Inflammatory macrophage (primary cell): ENCODE results near the gene USHBP1.
A peak's percentile ranks its signal among the peaks of the same experiment; 100 is the strongest.

Experiments
- DNase-seq, 2 donors: peaks; one replicate each; pipeline ENCODE4 v3.0.0-alpha.2; 2020 to 2022

Gene USHBP1

DNA sequence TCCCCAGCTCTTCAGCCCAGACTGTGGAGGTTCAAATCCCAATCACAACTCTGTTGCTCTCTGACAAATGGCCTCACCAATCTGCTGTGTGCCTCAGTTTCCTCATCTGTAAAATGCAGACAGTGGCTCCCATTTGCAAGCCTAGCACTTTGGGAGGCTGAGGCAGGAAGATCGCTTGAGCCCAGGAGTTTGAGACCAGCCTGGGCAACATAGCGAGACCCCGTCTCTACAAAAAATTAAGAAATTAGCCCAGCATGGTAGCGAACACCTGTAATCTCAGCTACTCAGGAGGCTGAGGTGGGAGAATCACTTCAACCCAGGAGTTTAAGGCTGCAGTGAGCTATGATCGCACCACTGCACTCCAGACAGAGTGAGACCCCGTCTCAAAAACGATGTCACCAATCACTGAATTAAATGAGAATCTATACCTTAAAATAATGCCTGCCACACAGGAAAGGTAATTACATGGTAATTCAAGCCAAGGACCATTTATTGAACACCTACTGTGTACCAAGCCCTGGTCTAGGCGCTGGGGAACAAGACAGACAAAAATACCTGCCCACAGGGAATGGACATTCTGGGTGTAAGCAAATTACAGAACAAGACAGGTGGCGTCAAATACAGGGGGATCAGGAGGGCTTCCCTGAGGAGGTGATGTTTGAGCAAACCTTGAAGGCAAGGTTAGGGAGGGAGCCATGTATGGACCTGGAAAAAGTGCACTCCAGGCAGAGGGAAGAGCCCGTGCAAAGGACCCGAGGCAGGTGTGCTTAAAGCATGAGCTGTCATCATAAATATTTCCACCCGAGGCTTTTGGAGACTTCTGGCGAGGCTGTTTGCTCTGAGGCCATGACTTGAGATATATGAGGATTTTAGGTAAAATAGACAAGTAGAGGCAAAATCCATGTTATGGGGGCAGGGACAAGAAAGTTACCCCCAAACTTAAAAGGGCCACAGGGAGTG is 26.5 kb downstream of the USHBP1 start:
- DNase-seq: no peak

DNA sequence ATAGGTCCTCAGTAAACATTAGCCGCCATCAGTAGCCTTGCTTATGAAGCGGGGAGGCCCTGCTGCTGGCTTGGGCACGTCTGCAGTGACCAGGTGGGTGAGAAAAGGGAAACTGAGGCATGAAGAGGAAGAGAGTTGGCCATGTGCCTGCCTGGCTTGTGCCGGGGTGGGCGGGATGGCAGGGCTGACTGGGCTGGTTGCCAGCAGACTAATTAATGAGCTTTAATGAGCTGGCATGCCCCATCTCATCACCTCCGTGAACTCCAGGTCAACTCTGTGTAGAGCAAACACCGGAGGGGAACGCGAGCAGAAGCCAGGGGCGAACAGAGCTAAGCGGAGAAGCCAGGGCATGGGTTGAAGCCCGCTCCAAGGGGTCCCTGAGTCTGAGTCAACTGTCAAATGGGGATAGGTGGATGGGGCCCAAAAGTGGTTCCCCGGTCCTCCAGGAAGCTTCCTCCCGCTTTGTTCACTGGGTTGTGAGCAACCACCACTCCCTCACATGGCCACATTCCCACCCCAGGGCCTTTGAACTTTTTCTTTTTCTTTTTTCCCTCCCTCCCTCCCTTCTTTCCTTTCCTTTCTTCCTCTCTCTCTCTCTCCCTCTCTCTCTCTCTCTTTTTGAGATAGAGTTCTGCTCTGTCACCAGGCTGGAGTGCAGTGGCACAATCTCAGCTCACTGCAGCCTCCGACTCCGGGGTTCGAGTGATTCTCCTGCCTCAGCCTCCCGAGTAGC is 27.6 kb downstream of the USHBP1 start:
- DNase-seq: no peak

DNA sequence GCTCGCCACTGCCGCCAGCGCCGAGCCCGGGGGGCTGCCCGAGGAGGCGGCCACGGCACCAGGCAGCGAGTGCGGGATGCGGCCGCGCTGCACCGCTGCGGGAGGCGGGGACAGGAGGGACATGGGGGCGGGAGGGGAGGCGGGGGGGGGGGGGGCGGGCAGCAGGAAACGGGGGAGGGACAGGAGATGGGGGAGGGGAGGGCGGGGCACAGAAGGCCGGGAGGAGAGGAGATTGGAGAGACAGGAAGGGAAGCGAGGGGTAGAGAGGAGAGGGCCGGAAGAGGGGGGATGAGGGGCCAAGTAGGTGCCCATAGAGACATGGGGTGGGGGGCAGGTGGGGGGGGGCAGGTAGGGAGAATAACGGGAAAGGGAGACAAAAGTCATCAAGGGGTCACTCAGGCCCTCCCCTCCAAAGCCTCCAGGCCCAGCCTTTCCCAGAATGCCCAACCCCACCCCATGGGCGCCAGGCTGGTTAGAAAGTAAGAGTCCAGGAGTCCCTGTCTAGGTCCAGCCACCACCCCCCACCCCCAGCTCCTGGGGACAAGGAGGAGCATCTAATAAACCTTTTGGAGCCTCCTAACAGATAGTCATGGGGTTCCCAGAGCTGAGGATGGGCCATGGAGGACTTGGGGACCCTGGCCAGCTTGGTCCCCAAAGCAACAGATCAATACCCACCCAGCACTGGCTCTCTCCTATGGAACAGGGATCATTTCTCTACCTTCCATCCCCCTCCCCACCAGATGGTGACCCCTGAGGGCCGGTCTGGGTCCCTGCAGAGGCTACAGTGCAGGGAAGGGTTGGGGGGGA is 28.4 kb downstream of the USHBP1 start:
- DNase-seq: no peak

DNA sequence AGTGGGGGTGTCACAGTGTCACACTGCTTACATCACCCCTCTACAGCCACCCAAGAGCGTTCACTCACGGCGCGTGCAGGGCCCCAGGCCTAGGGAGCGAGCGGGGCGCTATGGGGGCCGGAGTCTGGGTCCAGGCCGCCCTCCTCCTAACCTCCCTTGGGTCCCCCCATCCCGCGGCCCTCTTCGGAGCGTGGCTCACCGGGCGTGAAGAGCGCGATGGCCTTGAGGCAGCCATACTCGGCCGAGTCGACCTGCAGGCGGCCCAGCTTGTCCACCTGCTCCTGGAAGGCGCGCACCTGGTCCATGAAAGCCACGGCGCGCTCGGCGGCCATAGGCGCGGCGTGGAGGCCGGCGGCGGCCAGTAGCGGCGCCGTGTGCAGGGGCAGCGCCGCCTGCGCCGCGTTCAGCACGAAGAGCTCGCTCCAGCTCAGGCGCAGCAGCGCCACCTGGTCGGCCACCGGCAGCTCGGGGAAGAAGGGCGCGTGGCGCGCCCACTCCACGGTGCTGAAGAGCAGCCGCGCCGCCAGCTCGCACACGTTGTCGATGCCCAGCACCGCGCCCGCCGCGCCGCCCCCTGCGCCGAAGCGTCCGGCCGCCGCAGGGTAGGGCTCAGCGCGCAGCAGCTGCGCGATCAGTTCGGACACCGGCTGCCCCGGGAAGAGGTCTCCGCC is 29.1 kb downstream of the USHBP1 start:
- peak; percentile 46 to 72 for DNase-seq

DNA sequence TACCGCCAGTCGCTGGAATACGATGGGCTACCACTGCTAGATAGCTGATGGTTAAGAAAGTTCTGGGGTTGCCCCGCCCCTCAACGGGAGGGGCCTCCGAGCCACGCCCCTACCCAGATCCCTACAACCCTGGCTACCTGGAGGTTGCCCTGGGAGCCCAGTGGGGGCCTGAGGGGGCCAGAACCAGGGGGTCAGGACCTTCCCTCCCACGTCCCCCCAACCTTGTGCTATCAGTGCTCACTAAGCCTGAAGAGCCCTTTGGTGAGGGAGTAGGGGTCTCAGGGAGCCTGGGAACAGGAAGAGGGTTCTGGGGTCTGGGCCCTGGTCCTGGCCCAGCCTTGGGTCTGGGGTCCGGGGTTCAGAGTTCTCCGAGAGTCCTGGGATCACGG is 29.6 kb downstream of the USHBP1 start:
- DNase-seq: peak in 1 of 2 donors; percentile 29

DNA sequence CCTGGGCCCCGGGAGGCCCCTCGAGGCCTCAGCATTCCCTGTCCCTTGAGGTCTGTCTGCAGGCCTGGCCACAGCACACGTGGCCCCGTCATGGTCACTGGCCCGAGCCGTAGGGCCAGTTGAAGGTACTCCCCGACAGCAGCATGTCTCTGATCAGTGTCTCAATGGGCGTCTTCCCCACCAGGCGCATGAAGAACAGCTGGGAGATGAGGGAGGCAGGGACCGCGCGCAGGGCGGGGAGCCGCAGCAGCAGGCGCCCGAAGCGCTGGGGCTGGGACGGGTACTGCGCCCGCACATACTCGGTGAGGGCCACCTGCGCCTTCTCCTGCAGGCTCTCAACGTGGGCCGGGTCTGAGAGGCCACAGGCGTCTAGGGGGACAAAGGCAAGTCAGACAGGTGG is 32.3 kb downstream of the USHBP1 start:
- DNase-seq: no peak

DNA sequence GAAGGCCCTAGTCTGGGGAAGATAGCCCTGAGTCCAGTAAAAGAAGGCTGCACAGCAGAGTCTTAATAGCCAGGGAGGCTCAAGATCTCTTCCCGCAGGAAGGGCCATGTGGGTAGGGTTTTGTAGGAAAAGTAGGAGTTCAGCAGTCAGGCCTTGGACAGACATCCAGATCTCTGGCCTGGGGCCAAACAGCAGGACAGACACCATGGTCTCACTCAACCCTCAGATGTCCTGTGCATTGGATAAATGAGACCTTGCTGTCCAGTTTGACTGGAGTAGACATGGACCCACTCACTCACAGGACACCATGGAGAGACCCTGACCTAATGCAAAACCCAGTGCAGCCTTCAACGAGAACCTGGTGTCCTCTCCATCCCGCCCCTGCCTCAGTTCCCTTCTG is 34.7 kb downstream of the USHBP1 start:
- no peak for DNase-seq

DNA sequence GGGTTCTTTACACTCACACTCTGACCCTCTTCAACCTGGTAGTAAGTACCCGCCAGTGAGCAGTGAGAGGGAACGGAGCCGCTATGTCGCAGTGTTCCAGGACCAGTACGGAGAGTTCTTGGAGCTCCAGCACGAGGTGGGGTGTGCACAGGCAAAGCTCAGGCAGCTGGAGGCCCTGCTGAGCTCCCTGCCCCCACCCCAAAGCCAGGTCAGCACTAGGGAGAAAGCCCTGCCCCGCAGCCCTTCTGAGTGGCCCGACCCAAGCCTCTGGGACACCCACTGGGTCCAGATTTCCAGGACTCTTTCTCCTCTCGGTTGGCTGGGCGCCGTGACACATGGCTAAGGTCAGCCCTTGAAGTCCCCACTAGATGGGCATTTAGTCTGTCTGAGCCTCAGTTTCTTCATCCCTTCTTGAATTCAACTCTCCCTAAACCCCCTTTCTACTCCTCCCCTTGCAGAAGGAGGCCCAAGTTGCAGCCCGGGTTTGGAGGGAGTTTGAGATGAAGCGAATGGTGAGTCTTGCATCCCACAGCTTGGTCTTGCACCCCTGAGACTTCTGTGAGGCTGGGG is 36.7 kb downstream of the USHBP1 start:
- DNase-seq: no peak

DNA sequence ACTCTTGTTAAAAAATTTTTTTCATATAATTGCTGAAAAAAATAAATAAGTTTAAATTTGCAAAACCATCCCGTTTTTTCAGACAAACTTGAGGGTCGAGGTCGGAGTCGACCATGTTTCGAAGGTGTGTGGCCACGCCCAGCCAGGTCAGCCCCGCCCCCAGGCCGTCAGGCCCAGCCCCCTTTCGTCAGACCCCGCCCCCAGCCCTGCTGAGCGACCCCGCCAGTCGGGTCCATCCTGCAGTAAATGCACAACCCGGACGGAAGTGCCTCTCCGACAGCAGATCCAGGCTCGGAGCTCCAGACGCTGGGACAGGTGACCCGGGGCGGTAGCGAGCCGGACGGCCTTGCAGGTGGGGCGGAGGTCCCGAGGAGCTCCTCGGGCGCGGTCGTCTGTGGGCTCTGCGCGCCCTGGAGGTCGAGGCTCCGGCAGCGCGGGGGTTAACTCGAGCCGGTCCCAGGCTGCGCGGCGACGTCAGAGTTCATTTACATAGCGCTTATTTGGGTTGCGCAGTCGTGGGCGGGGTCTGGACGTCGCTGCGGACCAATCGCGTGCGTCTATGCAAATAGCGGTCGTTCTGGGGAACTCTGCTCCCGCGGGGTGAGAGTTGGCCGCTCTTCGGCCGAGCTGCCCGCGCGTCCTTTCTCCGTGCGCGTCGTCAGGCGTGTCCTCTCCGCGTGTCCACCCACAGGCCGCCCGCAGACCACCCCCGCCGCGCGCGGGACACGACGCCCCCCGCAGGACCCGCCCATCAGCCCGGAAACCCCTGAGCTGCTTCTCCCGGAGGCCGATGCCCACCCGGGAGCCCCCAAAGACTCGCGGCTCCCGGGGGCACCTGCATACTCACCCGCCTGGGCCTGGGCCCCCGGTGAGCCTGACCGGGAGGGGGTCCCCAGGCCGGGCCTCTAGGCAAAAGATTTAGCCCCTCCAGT is 38.3 kb downstream of the USHBP1 start, which contains the start of gene OCEL1:
Gene OCEL1 (plus strand): TSS at position 225 of the 932 bp plus-strand sequence. CDS start 22 bp downstream, at position 247.
- peak; percentile 99 to 100 for DNase-seq

DNA sequence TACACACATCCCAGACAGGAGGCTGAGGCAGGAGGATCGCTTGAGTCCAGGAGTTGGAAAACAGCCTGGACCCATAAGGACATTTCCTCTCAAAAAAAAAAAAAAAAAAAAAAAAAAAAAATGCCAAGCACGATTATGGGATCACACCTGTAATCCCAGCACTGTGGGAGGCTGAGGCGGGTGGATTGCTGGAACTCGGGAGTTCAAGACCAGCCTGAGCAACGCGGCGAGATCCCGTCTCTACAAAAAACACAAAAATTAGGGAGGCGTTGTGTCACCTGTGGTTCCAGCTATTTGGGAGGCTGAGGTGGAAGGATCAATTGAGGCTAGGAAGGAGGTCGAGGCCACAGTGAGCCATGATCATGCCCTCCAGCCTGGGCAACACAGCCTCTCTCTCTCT is 39.5 kb downstream of the USHBP1 start:
- no peak for DNase-seq

DNA sequence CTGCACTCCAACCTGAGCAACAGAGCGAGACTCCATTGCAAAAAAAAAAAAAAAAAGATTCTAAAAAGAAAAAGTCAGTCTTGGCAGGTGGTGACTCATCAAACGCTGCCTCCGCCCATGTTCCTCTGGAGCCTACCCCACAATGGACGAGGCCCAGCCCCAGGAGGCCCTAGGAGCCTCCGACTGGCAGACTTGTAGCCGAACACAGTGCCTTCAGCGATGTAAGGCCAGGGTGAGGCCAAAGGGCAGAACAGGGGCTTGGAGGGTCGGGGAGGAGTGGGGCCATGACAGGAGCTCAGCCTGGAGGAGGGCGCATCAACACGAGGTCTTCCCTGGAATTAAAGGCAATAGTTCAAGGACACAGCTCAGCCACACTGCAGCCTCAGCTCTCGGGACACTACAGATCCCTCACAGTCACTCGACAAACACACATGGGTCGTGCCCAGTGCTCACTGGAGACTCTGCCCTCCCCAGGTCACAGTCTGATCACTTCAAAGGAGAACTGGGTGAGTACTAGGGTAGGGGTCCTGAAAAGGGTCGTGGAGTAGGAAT is 44.3 kb downstream of the USHBP1 start:
- DNase-seq: peak; percentile 18 to 31

DNA sequence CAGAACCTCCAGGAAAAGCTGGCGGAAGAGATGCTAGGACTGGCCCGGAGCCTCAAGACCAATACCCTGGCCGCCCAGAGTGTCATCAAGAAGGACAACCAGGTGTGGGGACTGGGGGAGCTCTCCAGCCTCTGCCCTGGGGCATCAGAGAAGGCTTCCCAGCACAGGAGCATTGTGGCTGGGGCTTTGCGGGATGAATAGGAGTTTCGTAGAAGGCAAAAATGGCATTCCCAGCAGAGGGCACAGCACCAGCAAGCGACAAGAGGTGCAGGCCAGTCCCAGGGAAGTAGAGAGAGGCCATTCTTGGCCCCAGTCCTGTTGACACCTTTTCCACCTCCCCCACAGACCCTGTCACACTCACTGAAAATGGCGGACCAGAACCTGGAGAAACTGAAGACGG is 45.3 kb downstream of the USHBP1 start:
- DNase-seq: no peak

DNA sequence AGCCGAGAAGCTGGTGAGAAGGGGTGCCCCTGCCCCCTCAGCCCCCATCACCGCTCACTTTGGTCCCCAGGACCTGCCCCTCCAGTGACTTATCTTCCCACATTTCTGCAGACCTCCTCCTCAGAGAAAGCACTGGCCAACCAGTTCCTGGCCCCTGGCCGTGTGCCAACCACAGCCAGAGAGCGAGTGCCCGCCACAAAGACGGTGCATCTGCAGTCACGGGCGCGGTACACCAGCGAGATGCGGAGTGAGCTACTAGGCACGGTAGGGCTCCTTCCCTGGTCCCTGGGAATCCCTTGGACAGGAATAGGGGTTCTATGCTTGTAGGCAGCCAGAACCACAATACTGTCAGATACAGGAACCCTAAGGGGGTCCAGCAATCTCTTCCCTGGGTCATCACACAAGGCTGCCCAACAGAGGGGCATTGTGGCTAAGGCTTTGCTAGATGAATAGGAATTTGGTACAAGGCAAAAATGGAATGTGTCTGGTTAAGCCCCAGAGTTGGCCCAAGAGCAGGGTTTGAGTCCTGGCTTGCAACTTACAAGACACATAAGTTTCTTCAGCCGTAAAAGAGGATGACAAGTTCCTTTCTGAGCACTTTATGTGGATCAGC is 48.4 kb downstream of the USHBP1 start:
- DNase-seq: no peak

DNA sequence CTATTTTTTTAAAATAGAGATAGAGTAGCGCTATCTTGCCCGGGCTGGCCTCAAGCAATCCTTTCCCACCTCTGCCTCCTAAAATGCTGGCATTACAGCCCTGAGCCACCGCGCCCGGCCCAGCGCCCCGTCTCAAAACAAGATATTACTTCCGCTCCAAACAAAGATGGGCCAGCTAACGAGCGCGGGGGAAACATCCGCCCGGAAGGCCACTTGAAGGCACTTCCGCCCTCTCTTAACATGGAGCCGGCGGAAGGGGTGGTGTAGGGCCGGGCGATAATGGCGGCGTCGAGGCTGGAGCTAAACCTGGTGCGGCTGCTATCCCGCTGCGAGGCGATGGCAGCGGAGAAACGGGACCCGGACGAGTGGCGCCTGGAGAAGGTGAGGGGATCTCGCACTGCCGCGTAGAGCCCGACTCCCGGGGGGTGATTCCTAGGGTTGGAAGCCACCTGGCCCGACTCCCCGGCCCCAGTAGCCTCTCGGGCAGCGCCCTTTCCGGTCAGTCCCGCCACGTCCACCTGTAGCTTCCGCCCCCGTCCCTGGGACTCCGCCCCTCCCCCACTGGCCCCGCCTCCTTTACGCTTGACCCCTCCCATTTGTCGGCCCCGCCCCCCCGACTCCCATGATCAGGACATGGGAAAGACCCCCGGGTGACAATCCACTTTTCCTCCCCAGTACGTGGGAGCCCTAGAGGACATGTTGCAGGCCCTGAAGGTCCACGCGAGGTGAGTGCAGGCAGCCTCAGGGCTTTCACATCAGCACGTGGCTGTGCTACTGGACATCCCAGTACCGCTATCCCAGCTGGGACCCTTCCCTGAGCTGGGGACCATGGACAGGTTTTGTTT is 49.2 kb downstream of the USHBP1 start, which contains the start of gene USE1:
Gene USE1 (plus strand): TSS at position 231 of the 845 bp plus-strand sequence. CDS start 49 bp downstream, at position 280.
- DNase-seq: peak; percentile 89 to 91

DNA sequence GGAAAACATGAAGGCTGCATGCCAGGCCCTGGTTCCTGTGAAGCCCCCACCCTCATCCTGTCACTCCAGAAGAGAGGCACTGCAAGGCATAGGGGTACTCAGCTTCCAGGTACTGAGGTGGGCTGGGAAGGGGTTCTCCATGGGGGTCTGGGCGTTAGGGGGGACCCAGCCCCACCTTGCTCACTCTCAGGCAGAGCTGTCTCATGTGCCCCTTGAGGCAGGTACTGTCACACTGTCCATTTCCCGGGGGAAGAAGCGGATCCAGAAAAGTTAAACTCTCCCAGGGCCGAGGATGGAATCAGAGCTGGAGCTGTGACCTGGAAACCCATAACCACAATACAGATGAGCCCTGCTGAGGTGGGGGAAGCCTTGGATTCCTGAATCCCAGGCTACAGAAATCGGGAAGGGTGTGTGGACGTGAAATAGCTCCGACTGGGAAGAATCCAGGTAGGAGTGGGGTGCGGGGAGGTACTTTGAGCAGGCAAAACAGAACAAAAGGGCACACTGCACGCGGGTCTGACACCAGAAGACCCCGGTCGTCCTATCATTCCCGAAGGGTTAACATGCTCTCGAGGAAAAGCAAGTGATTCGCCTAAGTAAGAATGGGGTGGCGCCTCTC is 49.9 kb downstream of the USHBP1 start:
- no peak for DNase-seq

DNA sequence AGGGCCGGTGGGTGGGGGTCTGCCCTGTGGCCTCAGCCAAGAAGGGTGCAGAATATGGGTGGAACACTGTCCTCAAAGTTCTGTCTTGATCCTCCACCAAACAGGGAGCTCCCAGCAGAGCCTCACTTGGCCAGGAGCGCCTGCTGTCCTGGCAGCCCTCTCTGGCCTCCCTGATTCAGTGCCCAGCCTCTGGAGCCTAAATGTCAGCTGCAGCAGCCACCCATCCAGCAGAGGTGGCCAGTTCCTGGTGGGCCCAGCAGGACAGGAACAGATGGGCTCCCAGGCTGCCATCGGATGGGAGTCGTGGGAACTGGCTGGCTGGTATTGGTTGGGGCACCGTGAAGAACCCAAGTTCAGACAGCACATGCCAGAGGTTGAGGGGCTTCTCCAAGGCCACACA is 51.2 kb downstream of the USHBP1 start:
- no peak for DNase-seq

DNA sequence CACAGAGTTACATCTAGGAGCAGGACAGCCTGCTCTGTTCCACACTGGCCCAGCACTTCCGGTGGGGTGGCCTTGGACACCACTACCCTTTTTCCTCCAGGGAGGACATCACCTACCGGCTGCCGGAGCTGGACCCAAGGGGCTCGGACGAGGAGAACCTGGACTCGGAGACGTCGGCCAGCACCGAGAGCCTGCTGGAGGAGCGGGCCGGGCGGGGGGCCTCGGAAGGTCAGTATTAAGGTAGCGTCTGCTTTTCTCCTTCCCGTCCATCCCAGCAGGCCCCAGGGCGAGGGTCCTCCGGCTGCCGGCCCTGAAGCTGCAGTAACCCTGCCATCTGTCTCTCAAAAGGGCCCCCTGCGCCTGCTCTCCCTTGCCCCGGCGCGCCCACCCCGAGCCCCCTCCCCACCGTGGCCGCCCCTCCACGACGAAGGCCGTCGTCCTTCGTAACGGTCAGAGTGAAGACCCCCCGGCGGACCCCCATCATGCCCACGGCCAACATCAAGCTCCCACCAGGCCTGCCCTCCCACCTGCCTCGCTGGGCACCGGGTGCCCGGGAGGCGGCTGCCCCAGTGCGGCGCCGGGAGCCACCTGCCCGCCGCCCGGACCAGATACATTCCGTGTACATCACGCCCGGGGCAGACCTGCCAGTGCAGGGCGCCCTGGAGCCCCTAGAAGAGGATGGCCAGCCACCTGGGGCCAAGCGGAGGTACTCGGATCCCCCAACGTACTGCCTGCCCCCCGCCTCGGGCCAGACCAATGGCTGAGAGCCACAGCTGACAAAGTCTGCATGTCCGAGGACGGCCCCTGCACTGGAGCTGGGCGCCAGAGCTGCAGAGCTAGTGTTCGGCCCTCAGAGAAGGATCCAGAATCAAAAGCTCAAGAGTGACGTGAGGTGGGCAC is 52.7 kb downstream of the USHBP1 start:
- DNase-seq: no peak
